Measurements from ENCODE around the gene DNAJC18.
A peak's percentile ranks its signal among the peaks of the same experiment; 100 is the strongest.

GRCh38 chr5:139394123-139394653 is 45.1 kb downstream of the DNAJC18 start:
- TF ChIP-seq, protein P1, sequence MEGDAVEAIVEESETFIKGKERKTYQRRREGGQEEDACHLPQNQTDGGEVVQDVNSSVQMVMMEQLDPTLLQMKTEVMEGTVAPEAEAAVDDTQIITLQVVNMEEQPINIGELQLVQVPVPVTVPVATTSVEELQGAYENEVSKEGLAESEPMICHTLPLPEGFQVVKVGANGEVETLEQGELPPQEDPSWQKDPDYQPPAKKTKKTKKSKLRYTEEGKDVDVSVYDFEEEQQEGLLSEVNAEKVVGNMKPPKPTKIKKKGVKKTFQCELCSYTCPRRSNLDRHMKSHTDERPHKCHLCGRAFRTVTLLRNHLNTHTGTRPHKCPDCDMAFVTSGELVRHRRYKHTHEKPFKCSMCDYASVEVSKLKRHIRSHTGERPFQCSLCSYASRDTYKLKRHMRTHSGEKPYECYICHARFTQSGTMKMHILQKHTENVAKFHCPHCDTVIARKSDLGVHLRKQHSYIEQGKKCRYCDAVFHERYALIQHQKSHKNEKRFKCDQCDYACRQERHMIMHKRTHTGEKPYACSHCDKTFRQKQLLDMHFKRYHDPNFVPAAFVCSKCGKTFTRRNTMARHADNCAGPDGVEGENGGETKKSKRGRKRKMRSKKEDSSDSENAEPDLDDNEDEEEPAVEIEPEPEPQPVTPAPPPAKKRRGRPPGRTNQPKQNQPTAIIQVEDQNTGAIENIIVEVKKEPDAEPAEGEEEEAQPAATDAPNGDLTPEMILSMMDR (IDR thresholded peaks at IDR 0.05), result peak in 3 of 6 experiments; percentile 51 to 63 (median 59)
- TF ChIP-seq POLR2A (IDR thresholded peaks at IDR 0.05), result no peak
